ENCODE results near the gene LSM12.
"Not testable (repeated sequence)": the region's sequence is repeated elsewhere in the genome, so short reads cannot be mapped to it uniquely, and the experiment has no call there.

The LSM12 gene

GRCh38 chr17:44023545-44024270, 42.8 kb downstream of the LSM12 start:
- H3K4me3 ChIP-seq (ENCODE audit: low read length): no peak overlapping the region

GRCh38 chr17:44022246-44022645, 44.2 kb downstream of the LSM12 start:
- no peak overlapping the region for H3K4me3 ChIP-seq (ENCODE audit: low read length)
- TF ChIP-seq ZNF274 (IDR thresholded peaks at IDR 0.05; ENCODE audit: low read depth, low read length): no peak

More at GRCh38 chr17:44023545-44024270, 42.8 kb downstream of the LSM12 start:
- no peak for TF ChIP-seq ZNF274 (IDR thresholded peaks at IDR 0.05; ENCODE audit: low read depth, low read length)

- not testable (repeated sequence) for H3K4me3 ChIP-seq (ENCODE audit: low read length)
Observed at GRCh38 chr17:44021227-44021626, 45.2 kb downstream of the LSM12 start.

- H3K4me3 ChIP-seq (ENCODE audit: low read length): peak within 1 kb of the TSS; percentile 88
- no peak for TF ChIP-seq ZNF274 (IDR thresholded peaks at IDR 0.05; ENCODE audit: low read depth, low read length)
Observed at GRCh38 chr17:44014437-44015172, 51.9 kb downstream of the LSM12 start, which contains the start of gene TMEM101. TSS of gene TMEM101 (minus strand) at chr17:44014963. CDS start at chr17:44014952, 11 bp downstream.

GRCh38 chr17:44014133-44014436, 52.4 kb downstream of the LSM12 start:
- peak overlapping the region; percentile 88 for H3K4me3 ChIP-seq (ENCODE audit: low read length)
- no peak for TF ChIP-seq ZNF274 (IDR thresholded peaks at IDR 0.05; ENCODE audit: low read depth, low read length)

- H3K4me3 ChIP-seq (ENCODE audit: low read length): no peak overlapping the region
- no peak for TF ChIP-seq ZNF274 (IDR thresholded peaks at IDR 0.05; ENCODE audit: low read depth, low read length)
Observed at GRCh38 chr17:44012874-44013273, 53.6 kb downstream of the LSM12 start.

GRCh38 chr17:44012391-44012790, 54.1 kb downstream of the LSM12 start:
- TF ChIP-seq ZNF274 (IDR thresholded peaks at IDR 0.05; ENCODE audit: low read depth, low read length): no peak
- H3K4me3 ChIP-seq (ENCODE audit: low read length): no peak overlapping the region

- no peak overlapping the region for H3K4me3 ChIP-seq (ENCODE audit: low read length)
- TF ChIP-seq ZNF274 (IDR thresholded peaks at IDR 0.05; ENCODE audit: low read depth, low read length): no peak
Observed at GRCh38 chr17:44011876-44012275, 54.6 kb downstream of the LSM12 start.

- no peak overlapping the region for H3K4me3 ChIP-seq (ENCODE audit: low read length)
- no peak for TF ChIP-seq ZNF274 (IDR thresholded peaks at IDR 0.05; ENCODE audit: low read depth, low read length)
Observed at GRCh38 chr17:44010966-44011647, 55.4 kb downstream of the LSM12 start.

- no peak for TF ChIP-seq ZNF274 (IDR thresholded peaks at IDR 0.05; ENCODE audit: low read depth, low read length)
- H3K4me3 ChIP-seq (ENCODE audit: low read length): no peak overlapping the region
Observed at GRCh38 chr17:44008205-44008909, 58.1 kb downstream of the LSM12 start.

GRCh38 chr17:44007346-44008204, 58.9 kb downstream of the LSM12 start:
- TF ChIP-seq ZNF274 (IDR thresholded peaks at IDR 0.05; ENCODE audit: low read depth, low read length): no peak
- H3K4me3 ChIP-seq (ENCODE audit: low read length): peak overlapping the region; percentile 84

- no peak for TF ChIP-seq ZNF274 (IDR thresholded peaks at IDR 0.05; ENCODE audit: low read depth, low read length)
- peak overlapping the region; percentile 84 for H3K4me3 ChIP-seq (ENCODE audit: low read length)
Observed at GRCh38 chr17:44006598-44007345, 59.7 kb downstream of the LSM12 start.

- peak overlapping the region; percentile 48; the same call in 1 of the 2 replicates for H3K4me3 ChIP-seq (ENCODE audit: low read length)
- no peak for TF ChIP-seq ZNF274 (IDR thresholded peaks at IDR 0.05; ENCODE audit: low read depth, low read length)
Observed at GRCh38 chr17:44006272-44006597, 60.2 kb downstream of the LSM12 start.
